Rectal smooth muscle tissue (tissue), 1 donor: ENCODE results near the gene ZNF512B.
A peak's percentile ranks its signal among the peaks of the same experiment; 100 is the strongest.
"Not testable (repeated sequence)": the region's sequence is repeated elsewhere in the genome, so short reads cannot be mapped to it uniquely, and the experiment has no call there.

ENCODE experiments used
- H3K27ac ChIP-seq: one replicate; pipeline ENCODE4 v1.7.0; 2013; ENCODE audit warnings: low read depth, low read length, inconsistent platforms
- H3K27me3 ChIP-seq: one replicate; pipeline ENCODE4 v1.7.0; 2013; ENCODE audit warnings: low read length; ENCODE audit not compliant: control insufficient read depth, insufficient read depth
- H3K36me3 ChIP-seq: one replicate; pipeline ENCODE4 v1.7.0; 2013; ENCODE audit warnings: low read length; ENCODE audit not compliant: control insufficient read depth, insufficient read depth
- H3K4me1 ChIP-seq: one replicate; pipeline ENCODE4 v1.7.0; 2013; ENCODE audit warnings: low read length; ENCODE audit not compliant: control insufficient read depth, insufficient read depth
- H3K4me3 ChIP-seq: one replicate; pipeline ENCODE4 v1.7.0; 2013; ENCODE audit warnings: low read length
- H3K9ac ChIP-seq: one replicate; pipeline ENCODE4 v1.7.0; 2013; ENCODE audit warnings: low read length

Gene ZNF512B

DNA sequence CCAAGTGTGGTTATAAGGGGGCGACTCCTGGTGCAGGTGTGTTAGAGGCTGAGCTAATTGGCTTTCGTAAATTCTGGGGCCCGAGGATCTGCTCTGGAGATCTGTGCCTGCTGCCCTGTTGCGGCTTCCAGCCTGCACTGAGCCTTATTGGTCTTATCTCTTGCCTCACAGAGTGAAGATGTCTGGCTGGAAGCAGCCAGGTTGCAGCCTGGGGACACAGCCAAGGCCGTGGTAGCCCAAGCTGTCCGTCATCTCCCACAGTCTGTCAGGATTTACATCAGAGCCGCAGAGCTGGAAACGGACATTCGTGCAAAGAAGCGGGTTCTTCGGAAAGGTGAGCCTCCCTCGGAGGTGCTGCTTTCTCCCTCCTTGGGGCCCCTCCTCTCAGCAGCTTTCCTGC, 31.2 kb upstream of the ZNF512B start:
- Histone ChIP-seq H3K9ac (no peak overlapping the region), H3K27me3 (no peaks in the 10 kb centered on the region), H3K4me3 (no peak overlapping the region), H3K36me3 (peaks cover 46% of the 10 kb centered on the region), H3K4me1 (no peaks in the 10 kb centered on the region), H3K27ac (no peak overlapping the region)

DNA sequence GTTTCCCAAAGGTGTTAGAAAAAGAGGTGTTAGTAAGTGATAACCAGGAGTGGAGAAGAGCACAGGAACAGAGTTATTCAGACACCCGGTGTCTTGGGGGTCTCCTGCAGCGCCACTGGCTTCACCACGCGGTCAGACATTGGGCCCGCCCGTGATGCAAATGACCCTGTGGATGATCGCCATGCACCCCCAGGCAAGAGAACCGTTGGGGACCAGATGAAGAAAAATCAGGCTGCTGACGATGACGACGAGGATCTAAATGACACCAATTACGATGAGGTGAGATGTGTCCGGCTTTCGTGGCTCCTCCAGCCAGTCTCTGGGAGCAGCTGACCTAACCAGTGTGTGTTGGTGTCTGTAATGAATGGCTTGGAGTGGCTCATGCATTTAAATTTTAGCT, 13.2 kb upstream of the ZNF512B start:
- H3K27me3 ChIP-seq = no peaks in the 10 kb centered on the region
- no peak overlapping the region for H3K27ac ChIP-seq
- H3K4me3 ChIP-seq = no peak overlapping the region
- H3K9ac ChIP-seq = no peak overlapping the region
- H3K4me1 ChIP-seq = peaks cover 4% of the 10 kb centered on the region
- H3K36me3 ChIP-seq = peaks cover 26% of the 10 kb centered on the region

DNA sequence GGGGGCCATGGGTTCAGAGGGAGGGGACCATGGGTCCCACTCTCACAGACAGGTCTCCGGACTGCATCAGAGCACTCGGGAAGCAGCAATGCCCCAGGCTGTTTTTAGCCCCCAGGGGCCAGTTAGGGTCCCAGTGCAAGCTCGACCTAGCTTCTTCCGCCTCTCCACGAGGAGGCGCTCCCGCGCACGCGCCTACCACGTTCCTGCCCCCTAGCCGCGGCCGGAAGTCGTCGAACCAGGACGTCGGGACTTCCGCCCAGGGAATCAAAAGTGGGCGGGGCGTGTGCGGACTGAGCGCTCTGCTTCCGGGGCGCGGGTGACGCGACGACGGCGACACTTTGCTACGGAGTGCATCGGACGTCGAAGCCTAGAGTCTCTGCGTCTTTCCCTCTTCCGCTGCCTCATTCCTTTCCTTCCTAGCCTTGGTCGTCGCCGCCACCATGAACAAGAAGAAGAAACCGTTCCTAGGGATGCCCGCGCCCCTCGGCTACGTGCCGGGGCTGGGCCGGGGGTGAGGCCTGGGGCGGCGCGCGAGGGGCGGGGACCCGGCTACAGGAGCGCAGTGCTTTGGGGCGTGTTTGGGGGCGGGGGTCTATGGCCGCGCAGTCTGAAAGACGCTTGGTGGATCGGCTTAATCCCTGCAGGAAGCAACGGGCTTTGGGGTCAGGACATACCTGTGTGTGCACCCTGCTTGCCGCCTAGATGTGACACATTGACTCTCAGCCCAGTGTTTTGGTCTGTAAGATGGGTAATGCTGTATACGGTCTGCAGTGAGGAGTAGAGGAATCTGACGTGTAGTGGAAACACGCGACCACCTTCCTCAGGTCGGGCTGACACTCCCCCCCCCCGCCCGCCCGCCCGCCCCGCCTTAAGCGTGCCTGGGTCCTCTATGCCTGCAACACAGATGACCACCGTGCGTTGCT, 11.3 kb upstream of the ZNF512B start, which contains the start of gene PRPF6:
Gene PRPF6, plus strand, starts transcription at position 327 of the 923 bp plus-strand sequence. Its CDS starts 114 bp downstream, at position 441.
- Histone ChIP-seq H3K36me3 (peaks cover 18% of the 10 kb centered on the region), H3K27me3 (no peaks in the 10 kb centered on the region), H3K27ac (peak within 1 kb of the TSS; percentile 81), H3K9ac (peak within 1 kb of the TSS; percentile 80), H3K4me1 (peaks cover 4% of the 10 kb centered on the region), H3K4me3 (peak within 1 kb of the TSS; percentile 99)

DNA sequence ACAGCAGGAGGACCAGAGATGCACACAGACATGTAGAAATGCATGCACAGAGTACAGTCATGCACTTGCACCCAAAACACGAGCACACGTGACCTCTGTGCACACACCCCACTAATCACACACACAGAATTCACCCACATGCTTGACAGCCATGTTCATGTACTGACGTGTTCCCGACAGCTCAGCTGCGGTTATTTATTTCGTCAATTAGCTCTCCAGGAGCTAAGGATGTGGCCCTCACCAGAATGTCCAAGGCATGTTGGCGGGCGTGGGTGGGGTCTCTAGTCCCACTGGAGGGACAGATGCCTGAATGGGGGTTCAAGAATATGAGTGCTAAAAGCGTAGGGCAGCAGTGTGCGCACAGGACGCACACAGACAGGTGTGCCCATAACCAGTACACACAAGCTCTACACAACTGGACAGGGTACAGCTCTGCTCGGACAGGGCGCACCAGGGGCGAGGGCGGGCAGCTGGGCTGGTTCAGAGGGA, 10.6 kb upstream of the ZNF512B start:
- Histone ChIP-seq H3K36me3 (peaks cover 11% of the 10 kb centered on the region), H3K27ac (peak overlapping the region; percentile 28), H3K27me3 (no peaks in the 10 kb centered on the region), H3K9ac (no peak overlapping the region), H3K4me1 (peaks cover 4% of the 10 kb centered on the region), H3K4me3 (peak overlapping the region; percentile 47)

DNA sequence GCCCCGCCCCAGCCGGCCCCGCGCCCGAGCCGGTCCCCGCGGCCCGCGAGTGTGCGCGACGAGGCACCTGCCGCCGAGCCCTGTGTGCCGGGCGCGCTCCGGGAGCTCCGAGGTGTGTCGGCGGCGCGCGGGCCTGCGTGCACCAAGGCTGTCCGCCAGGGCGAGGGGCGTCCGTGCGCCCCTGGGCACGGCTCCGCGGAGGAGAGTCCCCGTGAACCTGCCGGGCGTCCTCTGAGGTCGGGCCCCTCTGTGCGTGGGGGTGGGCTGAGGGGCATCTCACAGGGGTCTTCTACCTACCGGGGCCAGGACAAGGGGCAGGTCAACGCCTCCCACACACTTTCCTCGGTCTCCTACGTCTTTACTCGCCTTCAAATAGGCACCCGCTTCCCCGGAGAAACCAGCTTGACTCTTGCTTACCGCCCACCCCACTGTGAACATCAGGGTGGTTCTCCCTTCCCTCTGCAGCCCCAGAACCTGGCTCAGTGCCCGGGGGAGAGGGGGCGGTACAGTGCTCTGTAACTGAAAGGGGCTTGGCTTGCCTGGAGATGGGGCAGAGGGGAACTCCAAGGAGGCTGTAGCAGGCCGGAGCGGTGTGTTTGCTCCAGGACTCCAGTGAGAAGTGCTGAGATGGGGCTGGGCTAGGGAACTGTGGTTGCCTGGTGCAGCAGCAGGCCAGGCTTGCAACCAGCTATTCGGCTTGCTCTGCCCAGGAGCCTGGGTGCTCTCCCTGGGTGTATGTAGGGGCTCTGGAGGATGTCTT, 10.0 kb upstream of the ZNF512B start, which contains the start of gene SAMD10:
Gene SAMD10, minus strand, starts transcription at position 86 of the 760 bp plus-strand sequence. CDS start 175 bp downstream, outside the sequence.
- H3K27me3 ChIP-seq = no peaks in the 10 kb centered on the region
- peak within 1 kb of the TSS; percentile 72 for H3K4me3 ChIP-seq
- peak within 1 kb of the TSS; percentile 28 for H3K27ac ChIP-seq
- H3K36me3 ChIP-seq = peaks cover 5% of the 10 kb centered on the region
- H3K4me1 ChIP-seq = peaks cover 4% of the 10 kb centered on the region
- H3K9ac ChIP-seq = no peak within 1 kb of the TSS

DNA sequence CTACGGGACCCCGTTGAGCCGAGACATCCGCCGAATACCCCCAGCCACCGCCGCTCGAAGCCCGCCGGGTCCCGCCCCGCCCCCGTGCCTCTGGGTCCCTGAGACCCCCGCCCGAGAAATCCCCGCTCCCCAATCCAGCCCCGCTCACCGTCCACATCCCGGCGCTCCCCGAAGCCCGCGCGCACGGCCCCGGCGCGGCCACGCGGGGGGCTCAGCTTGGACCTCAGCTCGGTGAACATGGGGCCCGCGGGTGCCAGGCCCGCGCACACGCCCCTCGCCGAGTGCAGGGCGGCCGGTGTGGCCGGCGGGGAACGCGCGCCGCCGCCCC, 9.5 kb upstream of the ZNF512B start:
- Histone ChIP-seq H3K9ac (no peak overlapping the region), H3K27ac (no peak overlapping the region), H3K4me1 (peaks cover 4% of the 10 kb centered on the region), H3K36me3 (no peaks in the 10 kb centered on the region), H3K4me3 (peak overlapping the region; percentile 72), H3K27me3 (no peaks in the 10 kb centered on the region)

DNA sequence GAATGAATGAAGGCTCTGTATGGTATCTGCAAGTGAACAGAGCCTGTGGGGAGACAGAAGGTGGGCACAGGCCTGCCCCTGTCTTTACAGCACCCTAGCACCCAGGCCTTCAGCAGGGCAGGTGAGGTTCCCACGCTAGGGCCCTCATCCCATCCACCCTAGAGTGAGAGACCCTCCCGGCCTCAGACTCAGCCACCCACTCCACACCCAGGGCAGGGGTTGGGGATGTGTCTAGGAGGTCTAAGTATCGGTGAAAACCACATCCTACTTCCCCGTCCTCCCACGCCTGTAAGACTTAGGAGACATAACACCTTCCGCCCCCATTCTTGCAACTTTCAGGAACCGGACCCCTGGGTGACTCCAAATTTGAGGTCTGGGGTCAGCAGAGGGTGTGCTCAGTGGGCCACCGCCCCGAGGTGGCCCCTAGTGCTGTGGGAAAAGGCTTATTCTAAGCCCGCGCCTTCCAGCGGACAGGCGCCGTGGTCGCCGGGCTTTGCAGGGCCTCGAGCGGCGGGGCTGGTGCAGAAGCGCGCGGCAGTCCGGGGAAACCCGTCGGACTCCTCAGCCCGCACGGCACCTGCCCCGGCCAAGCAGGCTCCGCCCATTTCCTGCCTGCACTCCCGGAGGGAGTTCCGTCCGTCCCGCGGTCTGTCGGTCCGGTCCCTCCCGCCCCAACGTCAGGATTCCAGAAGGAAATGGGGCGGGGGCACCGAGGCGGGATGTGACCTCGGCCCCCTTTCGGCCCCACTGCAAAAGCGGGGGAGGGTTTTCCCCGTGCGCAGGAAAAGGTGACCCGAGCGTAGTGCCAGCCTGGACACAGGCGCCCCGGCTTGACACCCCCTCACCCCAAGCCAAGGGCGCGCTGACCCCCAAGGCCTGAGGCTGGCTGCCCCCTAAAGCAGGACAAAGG, 8.8 kb upstream of the ZNF512B start:
- H3K4me1 ChIP-seq = peaks cover 4% of the 10 kb centered on the region
- no peaks in the 10 kb centered on the region for H3K36me3 ChIP-seq
- peak overlapping the region; percentile 72 for H3K4me3 ChIP-seq
- H3K27ac ChIP-seq = no peak overlapping the region
- no peak overlapping the region for H3K9ac ChIP-seq
- H3K27me3 ChIP-seq = no peaks in the 10 kb centered on the region

DNA sequence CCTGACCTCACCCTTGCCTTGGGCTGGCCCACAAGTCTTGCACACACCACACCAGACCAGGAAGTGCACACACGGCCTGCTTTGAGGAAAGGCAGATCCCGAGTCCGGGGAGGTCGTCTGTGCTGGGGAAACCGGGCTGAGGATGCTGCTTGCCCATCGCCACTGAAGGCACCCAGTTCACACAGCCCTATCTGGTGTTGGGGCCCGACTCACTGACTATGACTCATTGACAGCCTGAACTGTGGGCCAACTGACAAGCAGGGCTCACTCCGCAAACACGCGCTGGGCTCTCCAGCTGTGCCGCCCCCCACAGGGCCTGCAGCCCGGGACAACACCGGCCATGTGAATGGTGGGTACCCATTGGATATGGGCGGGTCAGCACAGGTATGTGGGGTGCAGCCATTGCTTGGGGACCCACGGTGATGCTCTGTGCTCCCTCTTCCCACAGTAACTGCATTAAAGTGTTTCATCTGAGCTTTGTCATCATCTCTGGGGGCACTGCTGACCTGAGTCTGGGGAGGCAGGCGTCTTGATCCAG, 8.1 kb upstream of the ZNF512B start:
- Histone ChIP-seq H3K27me3 (no peaks in the 10 kb centered on the region), H3K9ac (no peak overlapping the region), H3K36me3 (no peaks in the 10 kb centered on the region), H3K4me3 (no peak overlapping the region), H3K4me1 (peaks cover 4% of the 10 kb centered on the region), H3K27ac (no peak overlapping the region)

DNA sequence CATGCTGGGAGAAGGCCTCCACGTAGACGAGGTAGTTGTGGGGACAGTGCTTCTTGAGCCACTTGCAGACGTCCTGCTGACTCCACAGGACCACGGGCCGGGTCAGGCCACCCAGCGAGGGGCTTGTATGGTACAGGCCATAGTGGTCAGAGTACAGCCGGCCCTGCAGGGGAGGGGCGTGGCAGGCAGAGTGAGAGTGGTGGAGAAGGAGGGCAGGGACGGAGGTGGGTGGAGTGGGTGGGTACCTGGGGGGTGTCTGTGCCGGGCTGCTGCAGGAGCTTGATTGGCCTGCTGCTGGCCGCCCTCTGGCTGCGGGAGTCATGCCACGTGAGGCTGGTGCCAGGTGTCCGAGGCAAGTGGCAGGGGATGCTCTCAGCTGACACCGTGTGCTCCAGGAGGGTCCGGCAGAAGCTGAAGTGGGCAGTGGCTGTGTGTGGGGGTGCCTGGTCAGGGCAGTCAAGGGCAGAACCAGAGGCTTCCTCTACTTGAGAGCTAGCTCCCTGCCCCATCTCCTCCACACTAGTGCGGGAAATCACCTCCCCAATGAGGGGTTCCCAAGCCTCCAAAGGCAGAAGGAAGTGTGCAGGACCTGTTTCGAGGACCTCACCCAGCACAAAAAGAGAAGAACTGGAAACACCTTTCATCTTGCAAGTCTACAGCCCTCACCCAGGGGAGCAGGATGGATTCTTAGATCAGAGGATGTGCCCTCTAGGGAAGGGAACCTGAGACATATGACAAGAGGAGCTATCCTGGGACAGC, 7.4 kb upstream of the ZNF512B start:
- Histone ChIP-seq H3K27me3 (no peaks in the 10 kb centered on the region), H3K9ac (no peak overlapping the region), H3K27ac (no peak overlapping the region), H3K4me1 (peaks cover 4% of the 10 kb centered on the region), H3K36me3 (no peaks in the 10 kb centered on the region), H3K4me3 (no peak overlapping the region)

DNA sequence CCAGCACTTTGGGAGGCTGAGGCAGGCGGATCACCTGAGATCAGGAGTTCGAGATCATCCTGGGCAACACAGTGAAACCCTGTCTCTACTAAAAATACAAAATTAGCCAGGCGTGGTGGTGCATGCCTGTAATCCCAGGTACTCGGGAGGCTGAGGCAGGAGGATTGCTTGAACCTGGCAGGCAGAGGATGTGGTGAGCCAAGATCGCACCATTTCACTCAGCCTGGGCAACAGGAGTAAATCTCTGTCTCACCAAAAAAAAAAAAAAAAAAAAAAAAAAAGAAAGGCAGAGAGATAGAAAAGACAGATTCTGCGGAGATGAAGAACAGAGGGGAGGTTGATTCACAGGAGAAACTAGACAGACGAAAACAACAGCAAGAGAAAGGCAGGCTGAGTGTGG, 6.8 kb upstream of the ZNF512B start:
- not testable (repeated sequence) for H3K4me3 ChIP-seq, H3K4me1 ChIP-seq, H3K36me3 ChIP-seq, H3K27me3 ChIP-seq, H3K27ac ChIP-seq, H3K9ac ChIP-seq
